ENCODE data around the gene CASZ1. TPM values are rescaled to one million over a fixed set of nuclear protein-coding genes. Genes with fewer than 3 reads are reported as not detected.

CASZ1 gene
- total and polyA plus RNA-seq, 2 donors from 2014 or later: 10.1 to 33.0 TPM

- no peak for FAIRE-seq
- intact Hi-C loops (cut with DNase I): no loop called here
- H3K9ac ChIP-seq (ENCODE audit: low read length in 3 of 3): no peak overlapping the region
- no peak overlapping the region for H3K27ac ChIP-seq (ENCODE audit: low read depth in 2 of 2, low read length in 2 of 2)
- H3K9me3 ChIP-seq (ENCODE audit: control insufficient read depth in 2 of 3, insufficient read depth in 1 of 3, low read length in 3 of 3): no peaks in the 10 kb centered on the region
- no peaks in the 10 kb centered on the region for H3K27me3 ChIP-seq (ENCODE audit: control insufficient read depth, insufficient read depth, low read length)
- DNase-seq: no peak
- no peak overlapping the region for H3K4me3 ChIP-seq (ENCODE audit: low read length in 3 of 3)
- H3K4me1 ChIP-seq (ENCODE audit: control insufficient read depth in 2 of 3, insufficient read depth in 2 of 3, low read depth in 1 of 3, low read length in 3 of 3): peaks cover 0 to 15% (median 10%) of the 10 kb centered on the region in 3 donors
- TF ChIP-seq, protein P1, sequence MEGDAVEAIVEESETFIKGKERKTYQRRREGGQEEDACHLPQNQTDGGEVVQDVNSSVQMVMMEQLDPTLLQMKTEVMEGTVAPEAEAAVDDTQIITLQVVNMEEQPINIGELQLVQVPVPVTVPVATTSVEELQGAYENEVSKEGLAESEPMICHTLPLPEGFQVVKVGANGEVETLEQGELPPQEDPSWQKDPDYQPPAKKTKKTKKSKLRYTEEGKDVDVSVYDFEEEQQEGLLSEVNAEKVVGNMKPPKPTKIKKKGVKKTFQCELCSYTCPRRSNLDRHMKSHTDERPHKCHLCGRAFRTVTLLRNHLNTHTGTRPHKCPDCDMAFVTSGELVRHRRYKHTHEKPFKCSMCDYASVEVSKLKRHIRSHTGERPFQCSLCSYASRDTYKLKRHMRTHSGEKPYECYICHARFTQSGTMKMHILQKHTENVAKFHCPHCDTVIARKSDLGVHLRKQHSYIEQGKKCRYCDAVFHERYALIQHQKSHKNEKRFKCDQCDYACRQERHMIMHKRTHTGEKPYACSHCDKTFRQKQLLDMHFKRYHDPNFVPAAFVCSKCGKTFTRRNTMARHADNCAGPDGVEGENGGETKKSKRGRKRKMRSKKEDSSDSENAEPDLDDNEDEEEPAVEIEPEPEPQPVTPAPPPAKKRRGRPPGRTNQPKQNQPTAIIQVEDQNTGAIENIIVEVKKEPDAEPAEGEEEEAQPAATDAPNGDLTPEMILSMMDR (IDR thresholded peaks at IDR 0.05; ENCODE audit: borderline replicate concordance, extremely low read depth, insufficient read depth): no peak
- no peaks in the 10 kb centered on the region for H3K36me3 ChIP-seq (ENCODE audit: control insufficient read depth in 2 of 3, insufficient read depth in 3 of 3, low read length in 3 of 3)
Measured at GRCh38 chr1:10717296-10718082, 79.0 kb downstream of the CASZ1 start.

DNA sequence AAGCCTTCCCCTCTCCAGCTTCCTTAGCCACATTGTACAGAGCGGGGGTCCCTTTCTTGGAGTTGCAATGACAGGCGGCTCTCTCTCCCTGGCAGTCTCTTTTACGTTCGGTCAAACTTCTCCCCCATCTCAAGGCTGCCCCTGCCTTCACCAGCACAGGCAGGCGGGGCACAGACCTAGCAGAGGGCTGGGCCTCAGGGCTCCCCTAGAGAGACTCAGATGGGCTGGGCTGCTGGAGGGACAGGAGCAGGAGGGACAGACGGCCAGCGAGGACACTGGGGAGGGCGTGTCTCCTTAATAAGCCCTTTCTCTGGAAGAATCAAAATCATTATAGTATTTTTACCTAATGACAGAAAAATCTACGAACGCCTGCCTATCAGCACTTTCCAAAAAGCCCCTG, 79.6 kb downstream of the CASZ1 start:
- Histone ChIP-seq H3K9ac (ENCODE audit: low read length in 3 of 3) (peak overlapping the region in 1 of 3 donors; percentile 8), H3K4me3 (ENCODE audit: low read length in 3 of 3) (no peak overlapping the region), H3K36me3 (ENCODE audit: control insufficient read depth in 2 of 3, insufficient read depth in 3 of 3, low read length in 3 of 3) (no peaks in the 10 kb centered on the region), H3K27ac (ENCODE audit: low read depth in 2 of 2, low read length in 2 of 2) (no peak overlapping the region), H3K4me1 (ENCODE audit: control insufficient read depth in 2 of 3, insufficient read depth in 2 of 3, low read depth in 1 of 3, low read length in 3 of 3) (peaks cover 0 to 15% (median 10%) of the 10 kb centered on the region in 3 donors), H3K27me3 (ENCODE audit: control insufficient read depth, insufficient read depth, low read length) (no peaks in the 10 kb centered on the region), H3K9me3 (ENCODE audit: control insufficient read depth in 2 of 3, insufficient read depth in 1 of 3, low read length in 3 of 3) (no peaks in the 10 kb centered on the region)
- intact Hi-C loops (cut with DNase I): no loop called here
- FAIRE-seq (no peak), DNase-seq (no peak)
- TF ChIP-seq, protein P1 (IDR thresholded peaks at IDR 0.05; ENCODE audit: borderline replicate concordance, extremely low read depth, insufficient read depth): no peak

DNA sequence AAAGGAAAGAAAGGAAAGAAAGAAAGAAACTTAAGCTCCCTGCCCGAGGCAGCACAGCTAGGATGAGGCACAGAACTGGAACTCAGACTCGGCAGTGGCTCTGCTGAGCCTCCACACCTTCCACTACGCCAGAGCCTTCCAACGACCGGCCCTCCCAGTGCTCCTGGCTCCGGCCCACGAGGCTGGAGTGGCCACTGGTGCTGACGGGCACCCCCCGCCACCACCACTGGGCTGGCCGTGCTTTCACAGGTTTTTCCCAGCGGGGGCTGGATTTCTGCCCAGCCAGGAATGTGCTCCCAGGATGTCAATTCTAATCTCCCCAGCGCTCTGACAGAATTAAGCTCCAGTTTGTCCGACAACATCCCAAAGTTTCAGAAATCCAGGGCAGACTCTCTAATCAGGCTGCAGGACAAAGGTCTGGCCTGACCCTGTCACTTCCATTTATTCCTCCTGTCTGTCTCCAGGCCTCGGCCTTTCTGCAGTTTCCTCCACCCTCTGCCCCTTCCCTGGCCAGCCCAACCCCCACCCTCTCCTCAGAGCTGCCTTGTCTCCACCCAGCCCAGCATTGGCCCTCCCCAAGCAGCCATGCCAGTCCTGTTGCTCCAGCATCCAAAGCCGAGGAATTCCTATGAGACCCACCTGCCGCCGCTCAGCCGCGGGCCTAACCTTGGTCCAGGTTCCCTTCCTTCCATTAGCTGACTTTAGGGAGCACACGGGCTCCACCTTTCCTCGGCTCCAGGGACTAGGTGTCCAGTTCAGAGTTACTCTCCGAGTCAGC, 81.9 kb downstream of the CASZ1 start:
- FAIRE-seq (no peak), DNase-seq (peak in 1 of 5 donors; percentile 88)
- Histone ChIP-seq H3K36me3 (ENCODE audit: control insufficient read depth in 2 of 3, insufficient read depth in 3 of 3, low read length in 3 of 3) (no peaks in the 10 kb centered on the region), H3K4me3 (ENCODE audit: low read length in 3 of 3) (no peak overlapping the region), H3K27me3 (ENCODE audit: control insufficient read depth, insufficient read depth, low read length) (no peaks in the 10 kb centered on the region), H3K4me1 (ENCODE audit: control insufficient read depth in 2 of 3, insufficient read depth in 2 of 3, low read depth in 1 of 3, low read length in 3 of 3) (peaks cover 0 to 19% (median 4%) of the 10 kb centered on the region in 3 donors), H3K9me3 (ENCODE audit: control insufficient read depth in 2 of 3, insufficient read depth in 1 of 3, low read length in 3 of 3) (no peaks in the 10 kb centered on the region), H3K27ac (ENCODE audit: low read depth in 2 of 2, low read length in 2 of 2) (peak overlapping the region; percentile 69 to 81), H3K9ac (ENCODE audit: low read length in 3 of 3) (peak overlapping the region in 2 of 3 donors; percentile 16 to 58)
- intact Hi-C loops (cut with DNase I): no loop called here
- TF ChIP-seq, protein P1 (IDR thresholded peaks at IDR 0.05; ENCODE audit: borderline replicate concordance, extremely low read depth, insufficient read depth): no peak
